A204.1 (cell line): ENCODE data around the gene TPRA1.

Experiments
- FAIRE-seq: peaks from 2 replicates; lab custom pipeline; 2012; peaks lifted over from hg19 to GRCh38; lab: Jason Lieb, UNC

The TPRA1 gene

DNA sequence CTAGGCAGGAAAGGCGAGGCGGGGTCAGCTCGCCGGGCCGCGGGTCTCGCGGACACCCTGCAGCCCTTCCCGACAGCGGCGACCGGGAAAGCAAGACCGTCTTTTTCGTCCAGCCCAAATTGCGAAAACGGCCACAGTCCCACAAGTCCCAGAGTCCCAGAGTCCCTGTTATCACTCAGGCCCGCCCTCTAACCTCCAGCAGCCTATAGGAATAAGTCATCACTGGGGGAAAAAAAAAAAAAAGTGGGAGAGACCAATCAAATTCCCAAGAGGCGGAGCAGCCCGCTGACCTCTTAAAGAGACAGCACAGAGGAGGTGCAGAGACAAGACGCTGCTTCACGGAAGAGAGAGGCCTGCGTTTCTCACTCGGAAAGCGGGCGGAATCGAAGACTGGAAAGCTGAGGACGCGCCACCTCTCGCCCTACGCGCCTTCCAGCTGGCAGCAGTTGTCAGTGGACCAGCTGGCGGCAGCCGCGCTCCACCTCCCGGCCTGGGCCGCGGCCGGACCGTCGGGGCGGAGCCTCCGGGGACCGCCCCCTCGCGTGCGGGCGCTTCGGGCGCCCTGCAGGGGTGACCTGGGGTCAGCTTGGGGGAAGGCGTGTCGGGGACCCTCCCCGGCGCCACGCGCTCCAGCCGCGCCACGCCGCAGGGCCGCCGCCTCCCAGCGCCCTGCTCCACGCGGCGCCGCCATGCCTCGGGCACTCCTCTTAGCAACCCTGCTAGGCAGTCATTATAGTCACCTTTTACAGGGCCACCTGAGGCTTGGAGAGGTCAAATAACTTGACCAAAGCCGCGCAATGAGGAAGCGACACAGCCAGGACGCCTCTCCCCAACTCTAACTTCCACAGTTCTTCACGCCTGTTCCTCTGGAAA lies at the start of gene TPRA1:
TSS of gene TPRA1 (minus strand) at position 141 of the 873 bp plus-strand sequence. CDS start 10,587 bp downstream, outside the sequence.
- peak; percentile 97 for FAIRE-seq

DNA sequence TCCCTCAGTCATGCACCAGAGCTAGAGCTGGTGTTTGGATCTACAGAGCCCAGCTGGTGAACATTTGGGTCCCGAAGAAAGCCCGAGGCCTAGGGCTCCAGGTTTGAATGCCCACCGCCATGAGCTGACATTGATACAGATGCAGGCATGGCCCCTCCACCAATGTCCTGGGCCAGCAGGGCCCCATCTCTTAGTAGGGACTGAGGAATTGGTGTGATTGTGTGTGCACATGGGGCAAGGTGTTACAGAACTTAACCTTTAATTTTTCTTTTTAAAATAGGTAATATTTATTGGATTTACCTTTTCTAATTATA lies 49.5 kb upstream of the TPRA1 start:
- FAIRE-seq, result no peak

DNA sequence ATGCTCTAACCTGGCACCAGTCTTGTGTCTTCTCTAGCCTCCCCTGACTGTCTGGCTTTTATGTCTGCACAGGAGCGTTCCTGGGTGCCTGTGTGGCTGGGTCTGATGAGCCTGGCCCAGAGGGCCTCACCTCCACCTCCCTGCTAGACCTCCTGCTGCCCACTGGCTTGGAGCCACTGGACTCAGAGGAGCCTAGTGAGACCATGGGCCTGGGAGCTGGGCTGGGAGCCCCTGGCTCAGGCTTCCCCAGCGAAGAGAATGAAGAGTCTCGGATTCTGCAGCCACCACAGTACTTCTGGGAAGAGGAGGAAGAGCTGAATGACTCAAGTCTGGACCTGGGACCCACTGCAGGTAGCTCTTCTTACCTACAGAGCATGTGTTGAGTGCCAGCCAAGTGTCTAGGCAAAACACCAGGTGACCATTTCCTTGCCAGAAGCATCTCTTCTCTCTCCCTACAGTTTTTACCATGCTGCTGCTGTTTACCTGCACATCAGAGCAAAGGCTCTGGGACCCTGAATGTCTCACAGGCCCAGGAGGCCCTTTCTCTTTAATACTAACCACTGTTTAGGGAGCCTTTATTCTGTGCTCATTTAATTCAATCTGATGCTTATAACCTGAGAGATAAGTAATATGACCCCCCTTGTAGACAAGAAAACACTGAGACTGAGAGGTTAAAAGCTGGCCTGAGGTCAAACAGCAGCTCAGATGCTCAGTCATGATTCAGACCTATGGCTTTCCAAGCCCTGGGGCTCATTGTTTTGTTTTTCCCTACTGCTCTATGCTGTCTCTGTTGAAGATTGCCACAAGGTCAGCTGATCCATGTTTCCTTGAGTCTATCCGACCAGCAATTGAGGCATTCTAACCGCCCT lies 48.9 kb upstream of the TPRA1 start:
- FAIRE-seq, result no peak

DNA sequence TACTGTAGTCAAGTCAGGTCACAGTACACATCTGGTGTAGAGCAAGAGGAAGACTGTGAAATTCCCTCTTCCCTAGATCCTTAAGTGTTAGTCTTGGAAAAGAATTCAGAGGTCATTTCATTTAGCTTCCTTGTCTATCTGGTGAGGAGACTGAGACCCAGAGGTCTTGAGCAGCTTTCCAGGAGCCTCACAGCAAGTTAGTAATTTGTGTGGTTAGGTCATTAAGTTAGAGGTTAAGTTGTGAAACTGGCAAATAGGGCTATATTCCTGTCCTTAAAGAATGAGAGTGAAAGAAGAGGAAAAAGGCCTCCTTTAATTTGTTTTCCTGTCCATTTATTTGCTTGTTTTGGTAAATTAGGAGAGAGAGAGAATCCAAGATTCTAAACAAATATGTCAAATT lies 47.4 kb upstream of the TPRA1 start:
- no peak for FAIRE-seq

GRCh38 chr3:127637546-127637945 lies 47.0 kb upstream of the TPRA1 start:
- no peak for FAIRE-seq

DNA sequence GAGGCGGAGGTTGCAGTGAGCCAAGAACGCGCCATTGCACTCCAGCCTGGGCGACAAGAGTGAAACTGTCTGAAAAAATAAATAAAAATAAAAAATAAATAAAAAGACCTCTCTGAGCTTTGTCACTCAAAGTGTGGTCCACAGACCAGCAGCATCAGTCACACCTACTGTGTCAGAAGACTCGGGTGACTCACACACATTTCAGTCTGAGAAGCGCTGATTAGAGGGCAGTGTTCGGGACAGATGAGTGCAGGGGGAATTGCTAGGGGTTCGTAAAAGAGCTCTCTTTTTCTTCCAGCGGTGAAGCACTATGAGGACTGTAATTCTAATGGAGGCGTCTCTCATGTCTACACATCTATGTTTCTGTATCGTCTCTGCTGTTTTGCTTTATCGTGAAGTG lies 44.1 kb upstream of the TPRA1 start:
- FAIRE-seq, result no peak

GRCh38 chr3:127632035-127632820 lies 41.7 kb upstream of the TPRA1 start:
- no peak for FAIRE-seq

DNA sequence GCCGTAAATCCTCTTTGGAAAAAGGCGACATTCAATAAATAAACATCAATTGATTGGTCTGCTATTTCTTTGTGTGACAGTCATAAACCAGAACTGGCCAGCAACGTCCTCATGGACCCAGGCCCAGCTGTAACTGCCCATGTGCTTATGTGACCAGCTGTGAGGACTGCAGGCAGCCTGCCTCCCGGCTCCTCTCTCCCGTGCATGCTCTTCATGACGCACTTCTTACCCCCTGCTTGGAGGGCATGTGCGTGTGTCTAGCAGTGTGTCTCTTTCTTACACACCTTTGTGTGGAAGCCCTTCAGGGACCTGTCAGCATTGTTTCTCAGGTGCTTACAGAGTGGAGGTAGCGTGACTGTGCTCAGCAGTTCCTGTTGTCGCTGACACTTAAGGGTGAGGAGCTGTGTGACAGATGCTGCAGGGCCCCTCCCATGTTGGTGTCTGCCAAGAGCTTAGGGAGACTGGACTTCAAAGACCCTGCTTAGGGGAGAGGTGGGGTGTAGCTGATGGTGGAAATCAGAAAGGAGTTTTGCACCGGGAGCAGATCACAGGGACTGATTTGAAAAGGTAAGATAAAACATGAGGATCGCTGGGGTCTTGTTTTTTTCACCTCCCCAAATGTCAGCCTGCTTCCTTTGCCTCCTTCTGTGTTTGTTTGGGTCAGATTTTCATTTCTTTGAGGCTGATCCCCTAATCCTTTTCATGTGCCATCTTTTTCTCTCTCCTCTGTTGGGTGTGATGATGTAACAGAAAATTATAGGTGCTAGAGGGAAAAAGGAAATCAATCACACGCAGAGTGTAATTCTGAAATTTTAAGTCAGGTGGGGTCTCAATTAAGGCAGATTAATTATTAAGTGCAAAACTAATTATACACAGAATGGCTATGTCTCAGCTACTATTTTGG lies 40.5 kb upstream of the TPRA1 start:
- FAIRE-seq, result no peak

GRCh38 chr3:127629467-127630403 lies 39.2 kb upstream of the TPRA1 start:
- no peak for FAIRE-seq

GRCh38 chr3:127628788-127629466 lies 38.4 kb upstream of the TPRA1 start, which contains the start of gene PODXL2:
TSS of gene PODXL2 (plus strand) at chr3:127629185. CDS start at chr3:127629220, 35 bp downstream.
- no peak for FAIRE-seq

GRCh38 chr3:127628426-127628787 lies 37.9 kb upstream of the TPRA1 start:
- FAIRE-seq, result no peak

DNA sequence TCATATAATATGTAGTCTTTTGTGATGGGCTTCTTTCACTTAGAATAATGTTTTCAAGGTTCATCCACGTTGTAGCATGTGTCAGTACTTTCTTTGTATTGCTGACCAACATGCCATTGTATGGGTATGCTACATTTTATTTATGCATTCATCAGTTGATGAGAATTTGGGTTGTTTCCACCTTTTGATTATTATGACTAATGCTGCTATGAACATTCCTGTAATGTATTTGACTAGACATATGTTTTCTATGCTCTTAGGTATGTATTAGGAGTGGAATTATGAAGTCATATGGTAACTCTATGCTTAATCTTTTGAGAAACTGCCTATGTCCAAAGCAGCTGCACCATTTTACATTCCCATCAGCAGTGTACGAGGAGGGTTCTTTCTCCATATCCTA lies 35.3 kb upstream of the TPRA1 start:
- FAIRE-seq, result no peak

DNA sequence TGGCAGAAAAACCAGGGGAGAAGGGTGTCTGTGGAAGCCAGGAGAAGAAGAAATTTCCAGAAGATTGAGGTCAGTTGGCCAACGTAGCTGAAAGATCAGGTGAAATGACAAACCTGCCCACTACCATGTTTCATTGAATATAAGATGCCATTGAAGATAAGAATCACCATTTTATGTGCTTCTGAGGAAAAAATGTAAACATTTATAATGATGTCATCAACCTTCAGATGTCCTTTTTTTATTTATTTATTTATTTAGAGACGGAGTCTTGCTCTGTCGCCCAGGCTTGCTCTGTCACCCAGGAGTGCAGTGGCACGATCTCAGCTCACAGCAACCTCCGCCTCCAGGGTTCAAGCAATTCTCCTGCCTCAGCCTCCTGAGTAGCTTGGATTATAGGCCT lies 33.5 kb upstream of the TPRA1 start:
- no peak for FAIRE-seq

GRCh38 chr3:127622772-127623576 lies 32.4 kb upstream of the TPRA1 start:
- FAIRE-seq, result no peak

GRCh38 chr3:127622031-127622430 lies 31.5 kb upstream of the TPRA1 start:
- FAIRE-seq, result no peak

- FAIRE-seq, result no peak
Measured at GRCh38 chr3:127620637-127621375, 30.3 kb upstream of the TPRA1 start.

- FAIRE-seq, result no peak
Measured at GRCh38 chr3:127618891-127619290, 28.4 kb upstream of the TPRA1 start.
